Choroid plexus epithelial cell (primary cell): ENCODE data around the gene FAM117A.
"Not testable (repeated sequence)": the region's sequence is repeated elsewhere in the genome, so short reads cannot be mapped to it uniquely, and the experiment has no call there.

ENCODE experiments used
- DNase-seq: peaks from one replicate; pipeline ENCODE4 v3.0.0-alpha.2; 2010; ENCODE audit warnings: low read depth
- H3K4me3 ChIP-seq: 2 replicates; pipeline ENCODE4 v1.5.1; 2011; ENCODE audit warnings: low read depth, mild to moderate bottlenecking, control low read depth, low read length, moderate library complexity
- TF ChIP-seq, protein P1 (sequence below): conservative IDR thresholded peaks from 2 replicates; pipeline ENCODE4 v1.5.1; 2011; ENCODE audit warnings: low read depth, mild to moderate bottlenecking, control low read depth, inconsistent platforms, low read length, moderate library complexity

FAM117A gene

DNA sequence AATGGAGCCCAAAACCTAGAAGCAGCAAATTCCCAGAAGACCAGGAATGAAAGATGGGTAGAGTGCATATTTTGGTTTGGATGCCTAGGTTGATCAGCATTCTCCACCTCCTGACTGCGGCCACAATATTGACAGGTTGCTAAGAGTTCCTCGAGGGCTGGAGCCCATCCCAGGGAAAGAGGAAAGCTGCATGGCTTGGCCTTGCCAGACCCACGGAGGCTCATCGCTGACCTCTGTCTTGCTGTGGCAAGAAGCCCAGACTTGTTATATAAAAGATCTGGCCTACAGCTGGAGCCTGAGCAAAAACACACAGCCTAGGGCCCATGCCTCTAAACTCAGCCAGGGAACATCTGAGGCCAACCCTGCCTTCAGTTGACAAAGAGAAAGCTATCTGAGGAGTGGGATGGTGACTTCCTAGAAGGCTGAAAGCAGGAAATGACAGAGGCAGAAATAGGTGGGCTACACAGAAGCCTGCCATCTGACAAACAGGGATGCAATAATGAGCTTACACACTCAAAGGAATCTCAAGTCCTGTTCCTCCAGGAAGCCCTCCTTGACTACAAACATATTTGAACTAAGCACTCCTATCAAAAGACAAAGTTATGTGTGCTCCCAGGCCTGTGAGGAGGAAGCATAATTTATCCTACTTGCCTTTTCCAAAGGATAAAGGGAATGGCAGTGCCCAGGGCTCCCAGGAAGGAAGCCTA is 33.7 kb downstream of the FAM117A start:
- no peak overlapping the region for H3K4me3 ChIP-seq
- peak; percentile 94 for DNase-seq
- TF ChIP-seq, protein P1, sequence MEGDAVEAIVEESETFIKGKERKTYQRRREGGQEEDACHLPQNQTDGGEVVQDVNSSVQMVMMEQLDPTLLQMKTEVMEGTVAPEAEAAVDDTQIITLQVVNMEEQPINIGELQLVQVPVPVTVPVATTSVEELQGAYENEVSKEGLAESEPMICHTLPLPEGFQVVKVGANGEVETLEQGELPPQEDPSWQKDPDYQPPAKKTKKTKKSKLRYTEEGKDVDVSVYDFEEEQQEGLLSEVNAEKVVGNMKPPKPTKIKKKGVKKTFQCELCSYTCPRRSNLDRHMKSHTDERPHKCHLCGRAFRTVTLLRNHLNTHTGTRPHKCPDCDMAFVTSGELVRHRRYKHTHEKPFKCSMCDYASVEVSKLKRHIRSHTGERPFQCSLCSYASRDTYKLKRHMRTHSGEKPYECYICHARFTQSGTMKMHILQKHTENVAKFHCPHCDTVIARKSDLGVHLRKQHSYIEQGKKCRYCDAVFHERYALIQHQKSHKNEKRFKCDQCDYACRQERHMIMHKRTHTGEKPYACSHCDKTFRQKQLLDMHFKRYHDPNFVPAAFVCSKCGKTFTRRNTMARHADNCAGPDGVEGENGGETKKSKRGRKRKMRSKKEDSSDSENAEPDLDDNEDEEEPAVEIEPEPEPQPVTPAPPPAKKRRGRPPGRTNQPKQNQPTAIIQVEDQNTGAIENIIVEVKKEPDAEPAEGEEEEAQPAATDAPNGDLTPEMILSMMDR: no peak

DNA sequence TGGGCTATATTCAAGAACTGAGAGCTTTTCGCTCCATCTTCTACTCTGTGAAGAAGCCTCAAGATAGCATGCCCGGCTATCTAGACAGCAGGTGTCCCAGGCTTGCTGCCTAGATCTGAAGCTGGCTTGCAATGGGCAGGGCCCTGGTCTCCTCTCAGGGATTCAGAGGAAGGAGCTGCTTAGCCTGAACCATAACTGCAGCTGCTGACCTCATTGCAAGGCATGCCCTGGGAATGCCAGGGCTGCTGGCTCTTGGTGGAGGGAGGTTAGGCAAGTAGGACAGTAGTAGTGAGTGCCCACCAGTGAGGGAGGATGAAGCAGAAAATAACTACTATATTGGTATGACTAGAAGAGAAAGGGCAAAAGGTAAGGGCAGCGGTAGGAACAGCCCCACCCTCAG is 34.9 kb downstream of the FAM117A start:
- H3K4me3 ChIP-seq: no peak overlapping the region

DNA sequence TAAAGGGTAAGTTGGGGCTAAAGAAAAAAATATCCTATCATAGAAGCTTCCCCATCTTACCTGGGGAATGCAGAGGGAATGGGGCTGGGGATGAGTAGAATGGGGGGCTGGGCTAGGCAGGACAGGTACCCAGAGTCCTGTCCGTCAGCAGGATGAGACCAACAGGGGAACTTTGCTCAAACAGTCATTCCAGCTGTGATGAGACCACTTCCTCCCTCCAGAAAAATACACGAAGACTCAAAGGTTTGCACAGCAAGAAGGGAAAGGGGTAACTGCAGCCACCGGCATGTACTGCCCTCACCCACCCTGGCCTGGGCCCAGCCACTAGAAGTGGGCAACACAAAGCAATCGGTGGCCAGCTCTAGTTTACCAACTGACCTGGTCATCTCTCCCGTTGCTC is 35.5 kb downstream of the FAM117A start:
- no peak overlapping the region for H3K4me3 ChIP-seq
- TF ChIP-seq, protein P1: no peak
- no peak for DNase-seq

More for the DNA sequence above, 34.9 kb downstream of the FAM117A start:
- DNase-seq: no peak
- TF ChIP-seq, protein P1: no peak

DNA sequence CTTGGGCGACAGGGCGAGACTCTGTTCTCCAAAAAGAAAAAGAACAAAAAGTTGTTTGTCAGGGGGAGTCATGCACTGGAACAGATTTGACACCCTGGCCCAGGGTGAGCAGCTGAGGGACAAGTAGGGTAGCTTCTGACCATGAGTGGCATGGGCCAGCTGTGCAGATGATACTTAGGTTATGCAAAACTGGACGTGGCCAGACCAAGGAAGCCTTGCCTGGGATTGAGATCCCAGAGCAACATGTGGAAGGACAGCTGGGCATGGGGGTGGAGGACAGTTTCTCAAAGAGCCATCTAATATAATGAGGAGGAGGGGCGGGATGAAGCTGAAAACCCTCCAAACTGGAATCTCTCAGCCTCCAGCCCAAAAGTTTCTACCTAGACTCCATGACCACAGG is 36.6 kb downstream of the FAM117A start:
- no peak for DNase-seq
- no peak overlapping the region for H3K4me3 ChIP-seq
- TF ChIP-seq, protein P1: no peak

DNA sequence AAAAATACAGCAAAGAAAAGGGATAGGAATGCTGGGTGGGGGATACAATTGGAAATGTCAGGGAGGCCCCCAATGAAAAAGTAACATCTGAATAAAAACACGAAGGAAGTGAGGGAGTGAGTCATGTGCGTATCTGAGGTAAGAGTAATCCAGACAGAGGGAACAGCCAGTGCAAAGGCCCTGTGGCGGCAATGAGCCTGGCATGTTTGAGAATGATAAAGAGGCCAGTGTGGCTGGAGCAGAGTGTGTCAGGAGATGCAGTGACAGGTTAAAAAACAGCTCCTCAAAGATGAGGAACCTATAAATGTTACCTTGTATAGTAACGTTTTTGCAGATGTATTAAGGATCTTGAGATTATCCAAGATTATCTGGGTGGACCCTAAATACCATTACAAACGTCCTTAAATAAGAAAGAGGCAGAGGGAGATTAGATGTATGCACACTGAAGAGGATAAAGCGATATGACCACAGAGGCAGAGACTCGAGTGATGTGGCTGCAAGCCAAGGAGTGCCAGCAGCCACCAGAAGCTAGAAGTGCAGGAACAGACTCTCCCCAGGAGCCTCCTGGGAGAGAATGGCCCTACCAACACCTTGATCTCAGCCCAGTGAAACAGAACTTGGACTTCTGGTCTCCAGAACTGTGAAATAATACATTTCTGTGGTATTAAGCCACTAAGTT is 38.3 kb downstream of the FAM117A start:
- H3K4me3 ChIP-seq: no peak overlapping the region
- DNase-seq: no peak
- TF ChIP-seq, protein P1: no peak

DNA sequence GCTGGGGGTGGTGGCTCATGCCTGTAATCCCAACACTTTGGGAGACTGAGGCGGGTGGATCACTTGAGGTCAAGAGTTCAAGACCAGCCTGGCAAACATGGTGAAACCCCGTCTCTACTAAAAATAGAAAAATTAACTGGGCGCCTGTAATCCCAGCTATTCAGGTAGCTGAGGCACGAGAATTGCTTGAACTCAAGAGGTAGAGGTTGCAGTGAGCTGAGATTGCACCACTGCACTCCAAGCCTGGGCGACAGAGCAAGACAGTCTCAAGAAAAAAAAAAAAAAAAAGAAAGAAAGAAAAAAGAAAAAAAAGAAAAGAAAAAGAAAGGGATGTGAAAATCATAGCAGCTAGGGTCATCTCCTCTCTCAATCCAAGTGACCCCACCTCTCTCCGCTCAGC is 39.4 kb downstream of the FAM117A start:
- not testable (repeated sequence) for DNase-seq, H3K4me3 ChIP-seq

DNA sequence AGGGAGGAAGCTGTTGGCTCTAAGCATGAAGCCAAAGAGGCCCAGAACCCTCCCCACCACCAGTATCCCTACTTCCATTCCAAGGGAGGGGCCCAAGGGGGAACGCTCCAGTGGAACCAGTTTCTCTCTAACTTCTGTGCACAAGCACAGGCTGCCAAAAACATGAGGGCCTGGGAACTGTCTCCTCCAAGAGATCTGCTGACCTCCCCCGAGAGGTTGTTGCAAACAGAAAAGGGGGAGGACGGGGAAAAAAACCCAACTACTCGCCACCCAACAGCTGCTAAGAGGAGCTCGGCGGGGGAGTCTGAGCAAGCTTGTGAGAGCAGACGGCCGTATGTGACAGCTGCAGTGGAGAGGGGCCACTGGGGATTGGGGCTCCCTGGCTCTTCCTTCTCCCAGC is 40.5 kb downstream of the FAM117A start:
- TF ChIP-seq, protein P1: no peak
- no peak overlapping the region for H3K4me3 ChIP-seq
- DNase-seq: no peak
